Kasumi-1 (cell line): ENCODE measurements around the gene NAT8L.

Source experiments
- DNase-seq, 2 experiments: peaks; one replicate each; lab custom pipeline; 2025; lab: John Stamatoyannopoulos, UW

Gene NAT8L

DNA sequence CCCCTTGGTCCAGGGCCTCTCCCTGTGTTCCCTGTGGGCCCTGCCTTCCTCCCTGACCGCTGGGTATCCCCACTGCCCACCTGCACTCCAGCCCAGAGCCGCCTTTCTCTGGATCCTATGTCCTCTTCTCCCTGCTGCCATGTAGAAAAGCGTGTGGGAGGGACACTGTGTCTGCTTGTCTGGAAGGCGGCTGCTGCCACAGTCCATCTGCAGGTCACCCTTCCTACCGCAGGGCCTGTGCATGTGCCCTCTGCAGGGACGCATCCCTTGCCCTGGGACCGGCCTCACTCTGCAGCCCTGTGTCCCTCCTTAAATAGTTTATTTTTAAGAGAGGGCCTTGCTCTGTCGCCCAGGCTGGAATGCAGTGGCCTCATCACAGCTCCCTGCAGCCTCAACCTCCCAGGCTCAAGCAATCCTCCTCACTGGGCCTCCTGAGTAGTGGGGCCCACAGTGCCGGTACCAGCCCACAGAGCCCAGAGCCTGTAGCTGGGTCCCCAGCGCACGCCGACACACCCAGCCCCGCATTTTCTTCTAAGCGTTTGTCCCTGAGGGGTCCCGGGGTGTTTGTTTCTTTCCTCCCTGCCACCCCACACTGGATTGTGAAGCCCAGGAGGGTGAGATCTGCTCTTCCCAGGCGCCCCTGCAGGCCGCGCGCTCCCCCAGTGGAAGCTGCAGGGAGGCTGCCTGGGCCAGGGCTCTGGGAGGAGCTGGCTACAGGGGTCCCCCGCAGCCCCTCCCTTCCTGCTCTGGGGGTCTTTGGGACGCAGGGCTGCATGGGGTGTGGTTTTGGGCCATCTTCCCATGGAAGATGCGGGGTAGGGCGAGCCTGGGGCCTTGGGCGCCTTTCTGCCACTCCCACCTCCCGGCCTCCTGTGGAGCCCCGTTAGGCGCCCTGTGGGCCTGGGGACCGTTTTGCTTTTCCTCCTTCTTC, 12.8 kb upstream of the NAT8L start:
- no peak for DNase-seq

DNA sequence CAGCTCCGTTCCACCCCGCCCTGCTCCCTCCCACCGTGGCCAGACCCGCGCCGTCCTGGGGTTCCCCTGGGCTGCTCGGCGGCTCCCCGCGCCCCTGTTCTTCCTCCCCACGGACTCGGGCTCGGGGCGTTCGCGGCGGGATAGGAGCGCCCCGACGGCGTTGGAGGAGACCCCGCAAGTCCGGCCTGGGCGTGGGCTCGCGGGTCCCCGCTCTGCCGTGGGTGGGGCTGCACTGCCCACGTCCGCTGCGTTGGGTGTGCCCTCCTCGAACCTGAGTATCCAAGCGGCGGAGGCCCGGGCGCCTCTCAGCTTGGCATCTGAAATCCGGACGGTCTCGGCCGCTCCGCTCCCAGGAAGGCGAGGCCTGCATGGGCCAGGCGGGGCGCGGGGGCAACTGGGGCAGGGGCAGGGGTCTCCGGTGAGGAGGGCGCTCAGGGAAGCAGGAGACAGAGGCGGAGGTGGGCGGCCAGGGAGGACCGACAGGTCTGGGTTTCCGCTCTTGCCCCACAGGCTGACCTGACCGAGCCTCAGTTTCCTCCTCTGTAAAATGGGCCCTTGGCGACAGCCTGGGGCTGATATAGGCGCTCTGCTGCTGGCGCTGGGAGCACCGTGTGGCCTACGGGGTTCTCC, 12.0 kb upstream of the NAT8L start:
- no peak for DNase-seq

GRCh38 chr4:2047781-2048581, 11.1 kb upstream of the NAT8L start:
- DNase-seq = no peak

GRCh38 chr4:2048831-2049230, 10.3 kb upstream of the NAT8L start:
- no peak for DNase-seq

- no peak for DNase-seq
Observed at GRCh38 chr4:2049381-2049780, 9.7 kb upstream of the NAT8L start.

GRCh38 chr4:2049811-2050210, 9.3 kb upstream of the NAT8L start:
- DNase-seq = no peak

GRCh38 chr4:2051086-2051485, 8.0 kb upstream of the NAT8L start:
- DNase-seq = no peak

- DNase-seq = no peak
Observed at GRCh38 chr4:2054217-2054616, 4.9 kb upstream of the NAT8L start.

DNA sequence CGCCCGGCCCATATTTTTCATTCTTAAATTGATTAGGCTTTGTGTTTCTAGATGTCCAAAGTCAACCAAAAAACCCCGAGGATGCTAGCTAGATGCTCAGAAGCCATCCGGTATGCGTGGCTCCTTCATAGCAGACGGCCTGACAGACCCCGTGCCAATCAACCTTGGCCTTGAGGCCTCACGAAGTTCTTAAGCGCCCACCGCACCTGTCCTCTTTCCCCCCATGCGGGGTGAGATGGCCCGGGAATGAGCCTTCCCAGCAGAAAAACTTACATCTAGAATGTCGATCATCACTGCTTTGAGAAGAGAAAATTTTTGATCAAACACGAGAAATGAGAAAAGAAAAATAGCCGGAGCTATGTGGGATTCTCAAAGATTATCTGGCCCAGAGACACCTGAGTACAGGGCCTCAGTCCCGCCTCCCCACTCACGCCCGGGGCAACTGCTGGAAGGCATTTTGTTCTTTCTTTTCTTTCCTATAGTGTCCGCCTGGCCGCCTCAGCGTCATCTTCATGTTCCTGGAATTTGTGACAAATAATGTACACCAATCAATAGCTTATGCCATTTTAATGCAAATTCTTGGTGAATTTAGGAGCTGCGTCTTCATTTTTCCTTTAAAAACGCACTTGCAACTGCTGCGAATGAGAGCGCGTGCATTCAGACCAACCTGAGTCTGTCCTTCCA, 1.6 kb upstream of the NAT8L start:
- DNase-seq = no peak

GRCh38 chr4:2058264-2059045, 672 bp upstream of the NAT8L start:
- no peak for DNase-seq

- peak in 1 of 2 experiments; percentile 19 for DNase-seq
Observed at GRCh38 chr4:2059726-2060602, 837 bp downstream of the NAT8L start.

- no peak for DNase-seq
Observed at GRCh38 chr4:2060611-2061185, 1.6 kb downstream of the NAT8L start.

DNA sequence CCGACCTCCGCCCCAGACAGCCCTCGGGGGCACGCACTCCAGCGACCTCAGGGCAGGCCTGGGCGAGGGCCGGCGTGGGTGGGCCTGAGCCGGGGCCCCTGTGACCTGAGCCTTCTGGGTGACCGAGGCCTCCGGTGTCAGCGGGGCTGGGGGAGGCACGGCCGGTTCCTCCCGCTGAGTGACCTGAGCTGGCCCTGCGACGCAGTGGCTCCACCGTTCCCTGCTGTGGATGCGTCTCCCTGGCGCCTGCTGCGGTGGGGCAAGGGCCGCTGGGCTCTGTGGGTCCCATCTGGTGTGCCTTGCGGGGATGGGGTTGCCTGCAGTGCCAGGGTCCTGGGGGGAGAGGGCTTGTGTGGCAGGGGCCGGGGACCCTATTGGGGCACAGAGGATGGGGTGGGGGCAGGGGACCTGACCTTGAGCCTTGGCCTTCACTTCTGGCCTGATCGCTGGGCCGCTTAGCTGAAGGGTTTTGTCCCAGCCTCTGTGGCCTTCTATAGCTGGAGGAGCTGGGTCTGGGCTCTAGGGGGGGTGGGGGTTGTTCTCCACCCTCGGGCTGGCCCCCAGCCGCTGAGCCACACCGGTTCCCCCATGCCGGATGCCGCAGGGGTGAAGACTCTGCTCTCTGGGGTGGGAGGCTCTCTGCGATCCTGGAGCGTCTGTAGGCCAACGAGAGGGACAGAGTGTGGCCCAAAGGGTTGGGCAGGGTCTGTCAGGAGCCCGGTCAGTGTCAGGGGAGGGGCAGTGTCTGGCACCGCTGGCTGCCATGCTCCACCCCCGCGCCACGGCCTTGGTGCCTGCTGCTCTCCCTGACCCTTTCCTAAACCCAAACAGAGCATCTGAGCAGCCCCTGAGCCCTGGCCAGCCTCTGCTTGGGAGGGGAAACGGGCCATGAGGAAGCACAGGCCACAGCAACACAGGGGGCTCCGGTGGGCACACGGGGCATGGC, 2.3 kb downstream of the NAT8L start:
- DNase-seq = no peak

- no peak for DNase-seq
Observed at GRCh38 chr4:2062168-2062807, 3.2 kb downstream of the NAT8L start.

DNA sequence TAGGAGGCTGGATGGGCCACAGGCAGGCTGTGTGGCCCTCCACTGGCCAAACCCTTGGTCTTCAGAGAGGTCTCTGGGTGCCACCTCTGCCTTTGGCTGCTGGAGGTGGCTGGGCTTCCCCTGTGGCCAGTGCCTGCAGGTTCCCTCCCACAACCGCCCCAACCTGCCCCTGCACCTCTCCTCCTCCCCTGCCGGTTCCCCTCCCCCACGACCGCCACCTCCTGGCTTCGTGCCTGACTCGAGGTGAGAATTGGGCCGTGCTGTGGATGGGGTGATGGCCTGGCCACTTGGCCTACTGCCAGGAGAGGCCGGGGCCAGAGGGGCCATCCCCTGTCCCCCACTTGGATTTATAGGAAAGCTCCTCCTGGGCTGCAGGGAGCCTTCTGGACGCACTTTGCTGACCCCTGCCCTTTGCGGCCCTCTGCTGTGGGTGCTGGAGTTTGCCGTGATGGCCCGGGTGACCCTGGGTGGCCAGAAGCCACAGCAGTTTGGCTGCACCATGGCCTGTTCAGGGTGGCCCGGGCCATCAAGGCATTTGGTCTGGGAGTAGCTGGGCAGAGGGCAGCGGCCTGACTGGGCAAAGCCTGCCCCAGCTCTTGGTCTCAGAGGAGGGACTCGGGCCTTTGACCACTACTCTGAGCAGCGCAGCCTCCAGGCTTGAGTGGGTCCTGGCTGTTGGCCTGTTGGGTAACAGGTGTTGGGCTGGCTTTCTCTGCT, 3.8 kb downstream of the NAT8L start:
- no peak for DNase-seq

- DNase-seq = no peak
Observed at GRCh38 chr4:2063557-2064275, 4.6 kb downstream of the NAT8L start.
